T-helper 2 cell treated with Interferon-gamma antibody and Interleukin-4, amounts not matched to agents 100 ng/mL and 5 ng/mL, for 36 hours (primary cell): ENCODE data around the gene KCNE4. TPM values are rescaled to one million over a fixed set of nuclear protein-coding genes. Genes with fewer than 3 reads are reported as not detected.

Experiments
- intact Hi-C: fragments of 100-400 bp; cut with micrococcal nuclease; formaldehyde crosslinking; loops from one replicate; pipeline ENCODE4 v1.15.1; 2023
- total RNA-seq: library from RNA; stranded (reverse); gene quantifications from 2 replicates; pipeline ENCODE4 v1.2.3, GENCODE V29; 2022

KCNE4 gene
- total RNA-seq, 1 donor from 2014 or later: not detected

DNA sequence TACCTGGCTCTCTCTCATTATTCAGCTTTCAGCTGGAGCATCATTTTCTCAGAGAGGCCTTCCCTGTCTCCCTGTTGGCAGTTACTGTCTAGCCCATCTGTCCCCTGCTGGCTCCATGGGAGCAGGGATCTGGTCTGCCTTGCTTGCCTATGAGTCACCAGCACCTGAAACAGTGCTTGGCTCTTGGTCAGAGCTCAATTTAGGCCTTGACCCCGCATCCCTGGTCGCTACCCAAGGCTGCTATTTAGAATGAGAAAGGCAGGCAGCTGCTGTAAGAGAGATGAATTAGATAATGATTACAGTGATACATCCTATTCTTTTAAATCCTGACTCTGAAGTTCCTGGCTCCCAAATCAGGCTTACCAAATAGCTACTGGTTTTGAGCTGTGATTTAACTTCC is 32.9 kb downstream of the KCNE4 start:
- intact Hi-C loops: no loop called here

DNA sequence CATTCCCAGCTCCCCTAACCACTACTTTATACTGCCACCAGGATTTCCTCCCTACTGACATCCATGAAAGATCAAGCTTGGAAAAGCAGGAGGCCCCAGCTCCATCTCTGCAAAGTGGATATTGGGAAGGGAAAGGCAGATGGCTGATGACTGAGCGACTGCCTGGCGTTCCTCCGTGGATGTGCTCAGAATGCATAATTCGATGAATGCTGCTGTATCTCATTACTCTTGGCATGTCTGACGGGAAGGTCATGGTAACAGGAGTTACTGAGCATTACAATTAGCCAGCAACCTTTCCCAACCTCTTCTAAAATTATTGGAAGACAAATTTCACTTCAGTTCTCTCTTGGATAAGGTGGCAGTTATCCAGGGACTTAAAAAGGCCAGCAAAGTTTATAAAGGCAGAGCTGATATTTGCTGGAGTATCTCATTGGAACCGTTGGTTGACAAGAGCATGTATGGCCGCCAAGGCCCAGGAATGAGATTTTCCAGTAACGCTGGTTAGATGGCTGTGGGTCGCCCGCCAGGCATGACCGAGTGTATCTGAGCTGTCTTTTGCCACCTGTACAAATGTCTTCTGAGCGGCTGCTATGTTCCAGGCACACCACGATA is 34.5 kb downstream of the KCNE4 start:
- intact Hi-C loops: no loop called here

DNA sequence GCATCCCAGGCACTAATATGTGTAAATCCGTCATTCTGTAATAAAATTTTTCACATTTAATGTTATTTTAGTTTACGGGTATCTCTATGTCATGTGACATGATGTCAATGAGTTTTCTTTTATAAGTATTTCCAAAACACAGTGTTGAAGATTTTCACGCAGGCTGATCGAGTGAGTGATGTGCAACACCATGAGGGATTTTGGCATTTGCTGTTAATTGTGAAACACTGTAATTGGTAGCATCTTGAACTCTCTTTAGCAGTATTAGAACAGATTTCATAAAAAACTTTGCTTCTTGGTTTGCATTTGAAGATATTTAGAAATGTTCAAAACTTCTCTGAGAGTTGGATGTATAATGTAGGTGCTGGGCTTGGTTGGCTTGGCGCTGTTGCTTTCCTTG is 35.5 kb downstream of the KCNE4 start:
- intact Hi-C loops: no loop called here

DNA sequence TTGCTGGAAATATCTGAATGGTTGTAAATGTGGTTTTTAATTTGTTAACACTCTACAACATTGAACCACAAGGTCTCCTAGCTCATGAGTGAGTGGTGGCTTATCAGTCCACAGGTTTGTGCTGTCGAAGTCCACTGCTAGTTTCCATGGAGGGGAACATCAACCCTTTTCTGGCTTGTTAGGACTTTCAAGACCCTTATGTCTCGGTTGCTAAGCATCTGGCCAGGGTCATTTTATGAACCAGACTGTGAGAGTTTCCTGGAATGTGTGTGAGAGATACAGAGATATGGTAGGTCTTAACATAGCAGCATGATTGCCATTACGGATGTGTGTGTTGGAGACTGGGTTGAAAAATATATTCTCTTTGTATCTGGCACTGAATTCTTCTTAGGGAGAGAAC is 36.9 kb downstream of the KCNE4 start:
- intact Hi-C loops: no loop called here

DNA sequence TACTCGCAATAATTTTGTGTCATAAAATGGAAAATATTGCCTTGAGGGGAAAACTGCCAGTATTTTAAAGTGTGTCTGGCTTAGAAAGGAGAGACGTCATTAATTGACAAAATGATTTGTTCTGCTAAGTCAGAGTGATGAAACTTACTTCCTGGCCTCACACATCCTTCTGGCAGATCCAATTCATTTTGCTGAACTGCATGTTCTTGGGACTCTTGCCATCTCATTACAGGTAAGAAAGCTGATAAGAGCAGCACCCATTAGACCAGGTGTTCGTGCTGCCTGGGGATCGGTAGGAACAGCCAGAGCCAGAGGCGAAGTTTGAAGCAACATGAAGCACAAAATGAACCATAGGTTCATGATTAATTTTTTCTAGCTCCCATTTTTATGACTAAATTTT is 38.0 kb downstream of the KCNE4 start:
- intact Hi-C loops: no loop called here

DNA sequence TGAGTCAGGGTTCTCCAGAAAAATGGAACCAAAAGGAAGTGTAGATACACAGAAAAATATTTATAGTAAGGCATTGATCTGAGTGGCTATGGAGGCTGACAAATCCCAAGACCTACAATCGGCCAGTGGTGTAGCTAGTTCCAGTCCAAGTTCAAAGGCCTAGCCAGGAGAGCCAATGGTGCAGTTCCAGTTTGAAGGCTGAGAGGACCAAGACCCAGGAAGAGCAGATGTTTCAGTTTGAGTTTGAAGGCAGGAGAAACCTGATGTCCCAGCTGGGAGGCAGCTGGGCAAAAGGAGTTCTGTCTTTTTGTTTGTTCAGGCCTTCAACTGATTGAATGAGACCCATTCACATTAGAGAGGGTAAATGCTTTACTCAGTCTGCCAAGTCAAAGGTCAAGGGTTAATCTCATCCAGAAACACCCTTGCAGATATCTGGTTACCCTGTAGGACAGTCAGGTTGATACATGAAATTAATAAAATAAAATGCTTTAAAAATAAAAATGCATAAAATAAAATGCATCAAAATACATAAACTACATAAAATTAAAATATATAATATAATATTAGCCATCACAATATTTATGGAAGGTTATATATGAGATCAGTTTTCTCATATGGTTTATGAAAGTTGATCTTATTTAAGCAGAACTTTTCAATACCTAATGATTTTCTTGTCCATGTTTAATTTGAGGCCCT is 38.7 kb downstream of the KCNE4 start:
- intact Hi-C loops: no loop called here

DNA sequence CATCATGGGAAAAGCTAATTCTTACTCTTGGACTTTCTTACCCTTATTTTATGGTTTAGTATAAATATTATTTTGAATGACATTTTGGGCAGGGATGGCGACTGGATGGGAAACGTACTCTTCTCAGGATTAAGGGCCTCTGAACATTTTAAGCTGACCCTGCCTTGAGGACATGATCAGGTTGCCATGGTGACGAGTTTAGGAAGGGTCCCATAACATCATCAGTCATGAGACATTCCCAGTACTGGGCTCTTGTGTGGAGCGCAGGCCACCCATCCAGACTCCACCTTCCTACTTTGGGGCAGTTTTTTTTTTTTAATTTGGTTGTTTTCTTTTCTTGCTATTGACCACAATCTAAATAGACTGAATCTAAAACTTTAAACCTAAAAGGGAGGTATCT is 40.7 kb downstream of the KCNE4 start:
- intact Hi-C loops: no loop called here

DNA sequence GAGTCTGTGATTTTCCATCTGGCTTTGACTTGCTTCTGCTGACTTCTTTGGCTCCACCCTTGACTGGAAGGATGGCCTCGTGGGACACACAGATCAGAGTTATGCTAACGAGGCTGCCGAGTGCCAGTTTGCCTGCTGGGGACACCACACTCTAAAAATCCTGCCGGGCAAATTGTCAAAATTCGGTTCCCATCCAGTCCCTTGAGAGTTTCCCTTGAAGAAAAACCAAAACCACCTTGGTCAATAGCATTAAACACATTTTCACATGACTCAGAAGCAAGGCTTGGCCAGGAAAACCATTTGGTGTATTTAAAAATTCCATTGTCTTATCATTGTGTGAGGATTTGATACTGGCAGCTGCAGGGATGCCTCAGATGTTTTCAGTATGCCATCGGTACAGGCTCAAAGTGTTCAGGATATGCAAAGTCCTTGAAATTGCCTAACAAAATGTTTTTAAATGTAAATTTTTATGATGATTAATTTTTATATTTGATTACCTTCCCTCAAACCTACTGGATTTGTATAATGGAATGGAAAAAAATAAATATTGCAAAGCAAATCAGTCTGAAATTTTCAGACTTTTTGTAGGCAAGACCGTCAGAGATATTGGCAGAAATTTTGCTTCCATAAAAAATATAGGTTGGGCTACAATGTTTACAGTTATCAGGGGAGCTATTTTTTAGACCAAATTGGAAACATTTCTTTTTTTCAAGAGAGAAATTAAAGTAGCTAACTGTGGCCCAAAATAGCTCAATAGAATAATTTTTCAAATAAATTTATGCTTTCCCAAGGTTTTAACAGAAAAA is 41.6 kb downstream of the KCNE4 start:
- intact Hi-C loops: no loop called here

DNA sequence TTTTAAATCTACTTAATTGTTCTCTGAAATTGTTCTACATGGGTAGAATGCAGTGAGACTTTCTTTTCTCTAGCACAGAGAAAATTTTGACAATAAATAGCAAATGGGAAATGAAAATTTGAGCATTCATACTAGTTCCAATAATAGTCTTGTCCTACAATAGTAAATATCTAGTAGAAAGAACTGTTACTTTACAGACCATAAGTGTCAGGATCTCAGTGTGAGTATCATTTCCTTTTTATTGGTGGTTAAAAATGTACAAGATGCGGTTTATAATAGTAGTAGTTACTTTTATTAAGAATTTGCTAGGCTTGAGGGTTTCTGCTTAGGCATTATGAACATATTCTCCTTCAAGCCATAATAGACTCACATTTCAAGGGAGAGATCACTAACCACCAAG is 43.2 kb downstream of the KCNE4 start:
- intact Hi-C loops: no loop called here

DNA sequence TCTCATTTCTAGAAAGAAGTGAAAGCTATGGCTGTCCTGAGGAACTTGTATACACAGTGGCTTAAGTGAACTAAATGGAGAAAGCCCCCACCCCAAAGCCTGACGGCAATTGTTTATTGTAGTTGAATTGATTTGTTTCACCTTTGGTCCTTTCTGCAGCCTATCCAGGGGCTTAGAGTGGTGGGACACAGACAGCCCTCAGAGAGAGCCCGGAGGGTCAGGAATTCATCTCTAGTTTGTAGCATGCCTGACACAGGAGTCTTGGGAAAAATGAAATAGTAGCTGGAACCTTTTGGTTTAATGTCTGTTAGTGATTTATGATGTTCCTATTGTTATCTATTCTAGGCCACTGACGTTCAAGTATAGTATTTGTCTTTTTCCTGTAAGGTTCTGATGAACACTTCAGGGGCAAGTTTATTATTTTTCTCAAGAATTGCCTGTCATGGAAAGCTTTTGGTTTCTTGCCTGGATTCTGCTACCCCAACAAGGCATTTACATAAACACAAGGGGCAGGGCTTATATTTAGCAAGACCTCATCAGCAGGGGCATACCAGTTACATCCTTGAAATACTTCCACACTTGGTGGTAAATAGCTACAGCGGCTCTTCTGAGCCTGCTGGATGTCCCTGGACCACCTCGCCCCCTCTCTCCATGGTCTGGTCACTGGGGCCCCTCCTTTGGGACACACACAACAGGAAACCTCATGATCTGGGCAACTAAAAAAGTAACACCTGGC is 44.4 kb downstream of the KCNE4 start:
- intact Hi-C loops: no loop called here

DNA sequence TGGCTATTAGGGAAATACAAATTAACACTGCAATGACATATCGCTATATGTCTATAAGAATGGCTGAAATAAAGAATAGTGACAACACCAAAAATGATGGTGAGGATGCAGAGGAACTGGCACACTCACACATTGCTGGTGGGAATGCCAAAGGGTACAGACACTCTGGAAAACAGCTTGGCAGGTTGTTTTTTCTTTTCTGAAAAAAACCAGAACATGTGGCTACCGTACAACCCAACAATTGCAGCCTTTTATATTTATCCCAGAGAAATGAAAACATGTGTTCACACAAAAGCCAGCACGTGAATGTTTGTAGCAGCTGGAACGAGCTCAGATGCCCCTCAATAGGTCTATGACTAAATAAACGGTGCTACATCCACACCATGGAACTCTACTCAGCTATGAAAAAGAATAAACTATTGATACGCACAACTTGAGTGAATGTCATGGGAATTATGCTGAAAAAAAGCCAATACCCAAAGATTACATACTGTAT is 45.9 kb downstream of the KCNE4 start:
- intact Hi-C loops: no loop called here

DNA sequence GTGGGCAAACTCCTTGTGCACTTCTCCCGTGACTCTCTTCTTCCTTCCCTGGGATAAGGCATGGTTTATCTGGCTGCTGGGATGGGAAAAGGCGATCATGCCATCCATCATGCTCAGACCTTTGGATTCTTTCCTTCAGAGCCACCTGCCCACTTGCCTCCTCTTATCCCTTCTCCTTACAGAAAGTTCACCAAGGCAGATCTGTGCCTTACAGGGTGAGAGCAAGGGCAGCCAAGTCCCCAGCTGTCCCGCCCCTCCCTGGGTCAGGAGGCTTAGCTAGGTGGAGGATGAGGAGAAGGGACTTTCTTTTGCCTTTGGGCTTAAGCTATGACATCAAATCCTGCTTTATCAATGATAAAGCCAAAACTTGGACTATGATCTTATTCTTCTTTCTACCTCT is 47.6 kb downstream of the KCNE4 start:
- intact Hi-C loops: no loop called here

DNA sequence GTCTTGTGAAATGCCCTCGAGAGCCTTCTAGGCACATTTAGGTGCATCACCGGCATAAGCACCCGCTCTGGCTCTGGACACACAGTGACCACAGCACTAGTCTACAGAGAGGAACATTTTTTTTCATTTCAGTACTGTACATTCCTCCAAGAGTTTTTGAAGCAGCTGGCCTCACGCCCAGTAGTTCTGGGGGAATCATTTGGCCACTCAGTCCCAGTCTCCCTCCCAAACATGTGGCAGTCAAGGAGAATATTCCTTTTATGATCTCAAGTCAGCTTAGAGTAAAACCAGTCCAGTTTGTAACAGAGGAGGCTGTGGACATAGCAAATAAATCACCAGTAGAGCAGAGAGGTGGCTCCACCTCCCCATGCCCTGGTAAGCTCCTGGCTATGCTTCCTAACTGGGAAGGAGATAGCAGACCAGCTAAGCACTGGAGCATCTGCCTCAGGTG is 48.1 kb downstream of the KCNE4 start:
- intact Hi-C loops: no loop called here

DNA sequence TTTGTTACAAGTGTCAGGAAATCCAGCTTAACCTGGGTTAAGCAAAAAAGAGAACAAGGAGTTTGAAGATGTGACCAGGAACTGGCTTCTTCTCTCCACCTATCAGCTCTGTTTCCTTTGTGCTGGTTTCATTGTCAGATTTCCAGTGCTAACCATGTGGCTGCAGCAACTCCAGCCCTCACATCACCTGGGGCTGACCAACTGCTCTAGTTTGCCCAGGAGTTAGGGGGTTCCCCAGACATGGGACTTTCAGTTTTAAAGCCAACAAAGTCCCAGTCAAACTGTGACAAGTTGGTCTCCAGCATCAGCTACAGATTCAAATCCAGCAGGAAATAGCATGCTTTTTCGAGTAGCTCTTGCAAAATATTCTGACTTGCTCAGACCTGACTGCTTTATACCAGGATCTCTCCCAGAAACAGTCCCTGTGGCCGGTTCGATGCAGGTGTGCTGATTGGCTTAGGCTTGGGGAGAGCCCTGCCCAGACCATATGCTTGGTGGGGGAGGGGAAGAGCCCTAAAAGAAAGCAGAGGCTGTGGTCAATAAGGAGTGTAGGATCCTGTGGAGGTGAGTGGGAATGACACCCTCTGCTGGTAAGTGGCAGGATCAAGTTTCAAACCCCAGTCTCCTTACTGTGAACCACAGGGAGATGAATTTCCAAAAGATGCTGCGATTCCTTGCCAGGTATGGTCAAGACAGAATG is 49.5 kb downstream of the KCNE4 start:
- intact Hi-C loops: no loop called here

DNA sequence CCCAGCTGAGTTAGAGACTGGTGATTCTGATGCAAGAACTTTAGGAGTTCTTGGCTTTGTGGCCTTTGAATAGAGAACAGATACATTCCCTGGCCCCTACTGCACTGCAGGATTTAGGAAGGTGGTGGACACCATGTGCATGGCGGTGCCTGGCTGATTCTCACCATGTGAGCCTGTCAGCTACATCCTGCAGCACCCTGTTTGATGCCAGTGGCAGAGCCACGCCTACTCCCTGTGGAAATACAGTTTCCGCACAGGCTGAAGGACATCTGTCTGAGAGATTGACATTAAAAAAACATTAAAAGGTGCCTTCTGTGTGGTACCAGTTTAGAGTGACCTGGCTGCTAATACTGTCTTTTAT is 50.0 kb downstream of the KCNE4 start:
- intact Hi-C loops: no loop called here

DNA sequence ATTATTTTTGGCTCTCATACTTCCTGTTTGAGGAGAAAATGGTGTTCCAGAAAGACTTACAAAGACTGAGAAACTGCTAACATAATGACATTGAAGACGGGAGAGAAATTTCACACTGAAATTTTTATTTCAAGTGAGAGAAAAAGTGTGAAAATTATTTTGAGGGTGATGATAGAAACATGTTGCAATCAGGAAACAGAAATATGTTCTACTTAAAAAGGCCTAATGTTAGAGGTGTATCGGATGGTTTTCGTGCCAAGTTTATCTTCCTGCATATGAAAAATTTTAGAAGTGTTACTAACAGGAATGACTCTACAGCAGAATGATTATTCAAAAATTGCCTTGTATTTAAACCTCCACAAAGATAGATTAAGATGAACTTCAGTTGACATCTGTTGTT is 50.5 kb downstream of the KCNE4 start:
- intact Hi-C loops: no loop called here

DNA sequence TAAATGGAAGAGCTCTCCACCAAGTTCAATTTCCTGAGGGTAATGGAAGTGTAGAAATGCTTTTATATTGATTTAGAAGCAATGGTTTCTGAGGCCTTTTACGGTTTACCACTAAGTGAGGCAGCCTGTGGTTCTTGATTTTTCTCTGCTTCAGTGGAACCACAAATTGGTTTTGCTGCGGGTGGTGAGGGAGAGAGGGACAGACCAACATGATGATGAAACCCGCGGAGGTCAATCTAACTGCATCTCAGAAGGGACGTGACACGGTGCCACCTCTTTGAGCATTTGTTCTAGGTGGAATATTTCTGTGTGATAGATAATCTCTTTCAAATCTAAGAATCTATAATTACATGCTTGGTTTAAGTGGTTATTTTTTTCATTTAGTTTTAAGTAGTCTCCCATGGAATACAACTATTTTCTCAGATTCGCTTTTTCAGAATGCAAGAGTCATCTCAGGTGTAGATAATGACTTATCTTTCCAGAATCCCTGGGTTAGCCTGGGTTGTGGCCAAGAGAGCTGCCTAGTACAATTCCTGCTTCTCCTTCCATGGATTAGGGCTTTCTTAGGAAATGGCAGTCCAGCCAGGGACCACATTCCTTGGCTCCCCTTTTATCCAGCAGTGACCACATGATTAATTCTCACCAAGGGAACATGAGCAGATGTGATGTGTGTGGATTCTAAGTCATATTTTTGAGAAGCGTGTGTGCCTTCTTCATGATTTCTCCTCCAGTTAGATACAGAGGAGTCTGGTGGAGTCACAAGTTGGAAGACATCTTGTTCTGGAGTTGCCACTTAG is 52.5 kb downstream of the KCNE4 start:
- intact Hi-C loops: no loop called here
